NB4 (cell line): ENCODE data around the gene TPM4.

Experiments used
- MYC ChIP-seq: IDR thresholded peaks from 2 replicates; pipeline ENCODE4 v1.6.1; 2011; ENCODE audit warnings: low read depth, low read length
- POLR2A ChIP-seq: IDR thresholded peaks from 2 replicates; pipeline ENCODE4 v1.6.1; 2011; ENCODE audit warnings: mild to moderate bottlenecking; ENCODE audit not compliant: insufficient read length; ENCODE audit errors: extremely low read depth
- TF ChIP-seq, protein P1 (sequence below): IDR thresholded peaks from one replicate; pipeline ENCODE4 v1.5.1; 2012; ENCODE audit warnings: low read depth, low read length

DNA sequence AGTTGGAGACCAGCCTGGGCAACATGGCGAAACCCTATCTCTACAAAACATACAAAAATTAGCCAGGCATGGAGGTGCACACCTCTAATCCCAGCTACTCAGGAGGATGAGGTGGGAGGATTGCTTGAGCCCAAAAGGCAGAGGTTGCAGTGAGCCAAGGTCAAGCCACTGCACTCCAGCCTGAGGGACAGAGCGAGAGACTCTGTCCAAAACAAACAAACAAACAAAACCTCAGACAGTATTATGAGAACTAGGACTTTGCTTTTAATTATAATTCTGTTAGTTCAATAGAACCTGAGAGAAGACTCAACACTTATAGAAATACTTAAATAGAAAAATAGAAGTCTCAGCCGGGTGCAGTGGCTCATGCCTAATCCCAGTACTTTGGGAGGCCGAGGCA lies 31.1 kb upstream of the TPM4 start:
- TF ChIP-seq, protein P1, sequence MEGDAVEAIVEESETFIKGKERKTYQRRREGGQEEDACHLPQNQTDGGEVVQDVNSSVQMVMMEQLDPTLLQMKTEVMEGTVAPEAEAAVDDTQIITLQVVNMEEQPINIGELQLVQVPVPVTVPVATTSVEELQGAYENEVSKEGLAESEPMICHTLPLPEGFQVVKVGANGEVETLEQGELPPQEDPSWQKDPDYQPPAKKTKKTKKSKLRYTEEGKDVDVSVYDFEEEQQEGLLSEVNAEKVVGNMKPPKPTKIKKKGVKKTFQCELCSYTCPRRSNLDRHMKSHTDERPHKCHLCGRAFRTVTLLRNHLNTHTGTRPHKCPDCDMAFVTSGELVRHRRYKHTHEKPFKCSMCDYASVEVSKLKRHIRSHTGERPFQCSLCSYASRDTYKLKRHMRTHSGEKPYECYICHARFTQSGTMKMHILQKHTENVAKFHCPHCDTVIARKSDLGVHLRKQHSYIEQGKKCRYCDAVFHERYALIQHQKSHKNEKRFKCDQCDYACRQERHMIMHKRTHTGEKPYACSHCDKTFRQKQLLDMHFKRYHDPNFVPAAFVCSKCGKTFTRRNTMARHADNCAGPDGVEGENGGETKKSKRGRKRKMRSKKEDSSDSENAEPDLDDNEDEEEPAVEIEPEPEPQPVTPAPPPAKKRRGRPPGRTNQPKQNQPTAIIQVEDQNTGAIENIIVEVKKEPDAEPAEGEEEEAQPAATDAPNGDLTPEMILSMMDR, result no peak
- no peak for TF ChIP-seq MYC
- no peak for TF ChIP-seq POLR2A
